GM18861 (cell line): ENCODE measurements around the gene PLTP.

Source experiments
- ATAC-seq: cut with Tn5 transposase; IDR thresholded peaks from one replicate; pipeline ENCODE4 v1.9.1; 2021; ENCODE audit not compliant: unreplicated experiment

Gene PLTP

GRCh38 chr20:45850926-45851325 is 61.0 kb downstream of the PLTP start:
- ATAC-seq, result no peak

GRCh38 chr20:45850238-45850637 is 61.7 kb downstream of the PLTP start:
- ATAC-seq, result no peak

GRCh38 chr20:45848969-45849582 is 62.9 kb downstream of the PLTP start:
- ATAC-seq, result no peak
